NCI-H128 (cell line): Measurements from ENCODE around the gene ZFPM1.
"Not testable (repeated sequence)": the region's sequence is repeated elsewhere in the genome, so short reads cannot be mapped to it uniquely, and the experiment has no call there.

Experiments used
- DNase-seq: peaks from one replicate; lab custom pipeline; 2025; ENCODE audit not compliant: unreplicated experiment; lab: John Stamatoyannopoulos, UW

The ZFPM1 gene

GRCh38 chr16:88510091-88510994 is 57.3 kb downstream of the ZFPM1 start:
- no peak for DNase-seq

GRCh38 chr16:88511060-88511459 is 58.0 kb downstream of the ZFPM1 start:
- no peak for DNase-seq

DNA sequence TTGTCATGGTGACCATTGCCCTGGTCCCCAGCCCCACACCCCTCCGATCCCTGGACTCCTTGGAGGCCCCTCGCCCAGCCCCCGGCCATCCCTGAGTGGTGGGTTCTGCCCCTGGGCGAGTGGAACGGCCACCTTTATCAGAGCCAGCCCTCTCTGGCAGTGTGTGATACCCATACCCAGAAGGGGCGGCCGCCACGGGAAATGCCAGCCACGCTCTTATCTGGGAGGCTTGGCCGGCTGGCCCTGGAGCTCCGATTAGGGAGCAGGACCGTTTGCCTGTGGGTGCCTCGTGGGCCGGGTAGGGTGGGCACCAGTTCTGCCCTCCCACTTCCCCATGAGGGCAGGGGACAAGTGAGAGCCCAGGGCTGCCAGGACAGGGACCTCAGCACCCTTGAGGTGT is 58.8 kb downstream of the ZFPM1 start:
- no peak for DNase-seq

DNA sequence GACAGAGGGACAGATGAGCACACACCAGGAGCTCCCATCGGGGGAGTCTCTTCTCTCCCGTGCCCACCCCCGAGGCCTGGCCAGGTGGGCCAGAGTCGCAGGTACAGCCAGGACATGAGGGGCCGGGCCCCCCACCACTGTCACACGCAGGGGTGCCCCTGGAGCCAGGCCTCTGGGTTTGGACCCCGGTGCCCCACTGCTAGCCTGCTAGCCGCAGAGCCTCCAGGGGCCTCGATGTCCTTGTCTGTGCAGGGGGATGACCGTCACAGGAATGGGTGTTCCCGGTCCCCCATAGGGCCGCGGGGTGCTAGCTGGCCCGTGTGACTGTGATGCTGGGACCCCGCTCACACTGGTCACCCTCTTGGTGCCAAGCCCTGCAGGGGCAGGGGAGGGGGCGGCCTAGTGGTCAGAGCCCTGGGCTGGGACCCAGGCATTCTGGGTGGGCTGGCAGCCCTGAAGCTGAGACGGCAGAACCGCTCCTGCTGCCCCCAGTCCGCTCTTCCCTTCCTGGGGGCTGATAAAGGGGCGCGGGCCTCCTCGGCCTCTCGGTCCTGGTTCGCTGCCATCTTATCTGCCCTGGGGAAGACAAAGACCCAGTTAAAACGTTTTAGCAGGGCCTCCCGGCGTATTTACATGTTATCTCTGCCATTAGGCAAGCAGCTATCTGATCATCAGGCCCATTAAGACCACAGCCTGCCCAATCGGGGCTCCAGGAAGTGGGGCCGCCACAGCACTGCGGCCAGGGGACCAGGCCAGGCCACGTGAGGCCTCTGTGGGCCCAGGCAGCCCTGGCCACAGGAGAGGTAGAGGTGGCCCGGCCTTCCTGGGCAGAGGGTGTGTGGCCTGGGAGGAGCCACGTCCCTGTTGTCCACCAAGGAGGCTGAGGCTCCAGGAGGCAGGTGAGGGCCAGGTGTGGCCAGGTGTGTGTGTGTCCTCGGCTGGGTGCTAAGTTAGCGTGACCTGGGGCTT is 59.9 kb downstream of the ZFPM1 start:
- DNase-seq = no peak

DNA sequence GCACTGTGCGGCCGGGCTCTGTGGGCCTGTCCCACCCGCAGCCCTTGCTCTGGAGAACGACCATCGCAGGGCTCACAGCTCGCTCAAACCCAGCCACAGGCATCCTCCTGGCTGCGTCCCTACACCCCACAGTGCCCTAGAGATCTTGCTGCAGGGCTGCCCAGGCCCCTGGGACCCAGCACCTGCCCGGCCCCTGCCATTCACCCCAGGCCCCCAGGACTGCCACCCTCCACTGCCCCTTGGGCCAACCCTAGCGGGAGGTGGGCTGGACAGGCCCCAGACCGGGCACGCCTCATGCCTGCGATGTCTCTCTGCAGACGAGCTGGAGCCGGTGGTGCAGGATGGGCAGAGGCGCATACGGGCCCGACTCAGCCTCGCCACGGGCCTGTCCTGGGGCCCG is 61.0 kb downstream of the ZFPM1 start:
- DNase-seq = no peak

GRCh38 chr16:88514526-88515232 is 61.6 kb downstream of the ZFPM1 start:
- DNase-seq = no peak

GRCh38 chr16:88515371-88515770 is 62.3 kb downstream of the ZFPM1 start:
- no peak for DNase-seq

GRCh38 chr16:88515925-88516594 is 63.0 kb downstream of the ZFPM1 start:
- DNase-seq = no peak

DNA sequence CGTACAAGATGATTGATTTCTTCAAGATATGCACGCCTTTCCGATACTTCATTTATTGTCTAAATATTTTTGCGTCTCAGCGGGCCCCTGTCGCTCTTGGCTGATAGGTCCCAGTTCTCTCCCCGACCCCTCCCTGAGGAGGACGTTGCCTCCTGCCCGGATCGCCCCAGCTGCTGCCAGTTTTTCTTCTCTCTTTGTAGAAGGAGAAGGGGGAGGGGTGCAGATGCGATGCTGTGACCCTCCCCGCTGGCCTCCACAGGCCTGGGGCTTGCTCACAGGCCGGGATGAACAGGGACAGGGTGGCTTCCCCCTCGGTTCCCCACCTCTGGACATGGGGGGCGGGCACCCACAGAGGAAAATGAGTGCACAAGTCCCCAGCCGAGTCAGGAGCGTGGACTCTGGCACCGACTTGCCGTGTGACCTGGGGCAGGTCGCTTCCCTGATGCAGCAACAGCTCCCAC is 63.6 kb downstream of the ZFPM1 start:
- no peak for DNase-seq

DNA sequence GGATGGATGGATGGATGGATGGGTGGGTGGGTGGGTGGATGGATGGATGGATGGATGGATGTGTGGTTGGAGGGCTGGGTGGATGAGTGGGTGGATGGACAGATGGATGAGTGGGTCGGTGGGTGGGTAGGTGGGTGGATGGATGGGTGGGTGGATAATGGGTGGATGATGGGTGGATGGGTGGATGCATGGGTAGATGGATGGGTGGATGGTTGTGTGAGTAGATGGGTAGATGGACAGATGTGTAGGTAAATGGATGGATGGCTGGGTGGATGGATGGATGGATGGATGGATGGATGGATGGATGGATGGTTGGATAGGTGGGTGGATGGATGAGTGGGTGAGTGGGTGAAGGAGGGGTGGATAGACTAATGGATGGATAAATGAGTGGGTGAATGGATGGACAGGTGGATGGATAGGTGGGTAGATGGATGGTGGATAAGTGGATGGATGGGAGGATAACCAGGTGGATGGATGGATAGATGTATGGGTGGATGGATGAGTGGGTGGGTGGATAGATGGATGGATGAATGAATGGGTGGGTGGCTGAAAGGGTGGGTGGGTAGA is 64.2 kb downstream of the ZFPM1 start:
- not testable (repeated sequence) for DNase-seq

DNA sequence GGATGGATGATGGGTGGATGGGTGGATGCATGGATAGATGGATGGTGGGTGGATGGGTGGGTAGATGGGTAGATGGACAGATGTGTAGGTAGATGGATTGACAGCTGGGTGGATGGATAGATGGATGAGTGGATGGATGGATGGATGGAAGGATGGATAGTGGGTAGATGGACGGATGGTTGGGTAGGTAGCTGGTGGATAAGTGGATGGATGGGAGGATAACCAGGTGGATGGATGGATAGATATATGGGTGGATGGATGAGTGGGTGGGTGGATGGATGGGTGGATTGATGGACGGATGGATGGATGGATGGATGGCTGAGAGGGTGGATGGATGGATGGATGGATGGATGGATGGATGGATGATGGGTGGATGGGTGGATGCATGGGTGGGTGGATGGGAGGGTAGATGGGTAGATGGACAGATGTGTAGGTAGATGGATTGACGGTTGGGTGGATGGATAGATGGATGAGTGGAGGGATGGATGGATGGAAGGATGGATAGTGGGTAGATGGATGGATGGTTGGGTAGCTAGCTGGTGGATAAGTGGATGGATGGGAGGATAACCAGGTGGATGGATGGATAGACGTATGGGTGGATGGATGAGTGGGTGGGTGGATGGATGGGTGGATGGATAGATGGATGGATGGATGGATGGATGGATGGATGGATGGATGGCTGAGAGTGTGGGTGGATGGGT is 65.5 kb downstream of the ZFPM1 start:
- DNase-seq = not testable (repeated sequence)

- DNase-seq = no peak
Observed at GRCh38 chr16:88519240-88519639, 66.2 kb downstream of the ZFPM1 start.

- DNase-seq = no peak
Observed at GRCh38 chr16:88519938-88520653, 67.0 kb downstream of the ZFPM1 start.

DNA sequence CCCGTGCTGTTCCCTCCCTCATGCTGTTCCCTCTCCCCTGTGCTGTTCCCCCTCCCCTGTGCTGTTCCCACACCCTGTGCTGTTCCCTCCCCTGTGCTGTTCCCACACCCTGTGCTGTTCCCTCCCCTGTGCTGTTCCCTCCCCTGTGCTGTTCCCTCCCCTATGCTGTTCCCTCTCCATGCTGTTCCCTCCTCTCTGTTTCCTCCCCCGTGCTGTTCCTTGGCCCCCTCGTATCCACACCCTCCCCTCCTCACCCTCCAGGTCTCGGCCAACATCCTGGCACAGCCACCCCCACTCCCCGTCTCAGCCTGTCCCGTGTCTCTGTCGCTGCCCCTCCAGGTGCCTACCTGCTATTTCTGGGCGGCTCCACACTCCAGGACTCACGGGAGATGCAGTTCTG is 68.6 kb downstream of the ZFPM1 start:
- DNase-seq = no peak

GRCh38 chr16:88522276-88522949 is 69.3 kb downstream of the ZFPM1 start:
- no peak for DNase-seq

DNA sequence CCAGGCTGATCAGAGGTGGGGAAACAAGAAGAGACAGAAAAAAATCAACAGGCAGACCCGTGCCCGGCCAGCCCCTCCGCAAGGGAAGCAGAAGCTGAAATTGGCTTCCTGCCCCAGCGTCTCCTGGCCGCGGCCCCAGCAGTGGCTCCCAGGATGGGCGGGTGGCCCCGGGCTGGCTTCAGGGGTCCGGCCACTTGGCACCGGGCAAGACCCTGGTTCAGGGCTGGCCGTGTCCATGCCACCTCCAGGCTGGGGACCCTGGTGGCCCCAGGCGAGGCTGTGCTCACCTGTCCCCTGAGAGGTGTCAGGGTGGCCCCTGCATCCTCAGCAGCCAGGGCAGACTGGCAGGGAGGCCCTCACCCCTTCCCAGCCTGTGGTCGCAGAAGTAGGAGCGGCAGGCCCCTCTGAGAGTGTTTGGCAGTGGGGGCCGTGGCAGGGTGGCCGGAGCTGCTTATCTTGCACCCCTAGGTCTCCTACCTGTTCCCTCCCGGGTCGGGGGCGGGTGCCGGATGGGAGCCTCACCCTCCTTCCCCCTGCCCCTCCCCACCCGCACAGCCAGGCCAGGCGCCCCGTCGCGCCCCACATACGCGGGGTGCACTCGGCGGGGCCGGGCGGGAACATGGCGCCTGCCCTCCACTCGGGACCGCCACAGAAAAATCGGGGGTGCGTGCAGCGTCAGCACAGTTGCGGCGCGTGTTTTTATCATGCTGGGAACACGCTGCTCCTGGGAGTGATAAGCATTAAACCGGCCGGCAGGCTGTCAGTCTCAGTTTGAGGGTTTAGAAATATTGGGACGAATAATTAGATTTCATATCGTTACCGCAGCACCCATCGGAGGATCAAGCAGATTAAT is 70.5 kb downstream of the ZFPM1 start:
- DNase-seq = no peak

GRCh38 chr16:88524274-88524972 is 71.3 kb downstream of the ZFPM1 start:
- no peak for DNase-seq
